Measurements from ENCODE around the gene CD6. TPM values are rescaled to one million over a fixed set of nuclear protein-coding genes. Genes with fewer than 3 reads are reported as not detected.

Gene CD6
- total RNA-seq, 1 donor, result 176 TPM

DNA sequence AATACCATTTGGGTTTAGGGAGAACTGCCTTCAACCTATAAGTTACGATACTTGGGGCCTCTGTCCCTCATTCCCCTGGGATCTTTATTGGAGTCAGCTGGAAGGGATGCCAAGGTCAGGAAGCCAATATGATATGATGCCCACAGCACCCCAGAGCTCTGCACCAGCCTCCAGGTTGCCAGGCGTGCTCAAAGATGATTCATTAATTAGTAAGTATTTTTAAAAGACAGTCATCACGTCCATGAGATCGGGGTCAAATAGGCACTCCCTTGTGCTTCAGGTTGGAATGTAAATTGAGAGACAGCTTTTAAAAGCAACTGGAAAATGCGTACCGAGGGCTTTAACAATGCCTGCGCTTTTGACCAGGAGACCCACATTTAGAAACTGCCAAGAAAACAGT is 73.8 kb downstream of the CD6 start:
- no peaks in the 10 kb centered on the region for H3K9me3 ChIP-seq (ENCODE audit: low read depth, low read length)

DNA sequence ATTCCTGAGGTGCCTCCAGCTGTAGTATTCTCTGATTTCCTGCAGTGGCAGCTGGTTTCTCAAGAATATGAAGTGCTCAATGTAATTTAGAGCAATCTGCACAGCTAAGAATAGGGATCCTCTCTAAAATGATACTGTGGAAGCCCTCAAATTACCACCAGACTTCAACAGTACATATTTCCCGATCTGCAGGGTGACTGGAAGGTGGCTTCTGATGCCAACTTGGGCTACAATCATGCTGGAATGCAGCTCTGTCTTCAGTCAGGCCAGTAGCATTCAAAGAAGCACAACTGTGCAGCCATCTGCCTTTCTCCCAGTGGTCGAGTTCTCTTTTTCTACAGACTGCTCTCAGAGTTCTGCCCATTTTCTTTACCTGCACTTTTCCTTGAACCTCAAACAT is 75.4 kb downstream of the CD6 start:
- H3K9me3 ChIP-seq (ENCODE audit: low read depth, low read length), result no peaks in the 10 kb centered on the region
- peaks cover 18% of the 10 kb centered on the region for H3K4me1 ChIP-seq (ENCODE audit: insufficient read depth, low read length)
- H3K4me3 ChIP-seq (ENCODE audit: low read length), result no peak overlapping the region

More for the DNA sequence above, 73.8 kb downstream of the CD6 start:
- Histone ChIP-seq H3K4me1 (ENCODE audit: insufficient read depth, low read length) (peaks cover 31% of the 10 kb centered on the region), H3K4me3 (ENCODE audit: low read length) (no peak overlapping the region), H3K27me3 (ENCODE audit: insufficient read depth, low read length) (no peaks in the 10 kb centered on the region)

DNA sequence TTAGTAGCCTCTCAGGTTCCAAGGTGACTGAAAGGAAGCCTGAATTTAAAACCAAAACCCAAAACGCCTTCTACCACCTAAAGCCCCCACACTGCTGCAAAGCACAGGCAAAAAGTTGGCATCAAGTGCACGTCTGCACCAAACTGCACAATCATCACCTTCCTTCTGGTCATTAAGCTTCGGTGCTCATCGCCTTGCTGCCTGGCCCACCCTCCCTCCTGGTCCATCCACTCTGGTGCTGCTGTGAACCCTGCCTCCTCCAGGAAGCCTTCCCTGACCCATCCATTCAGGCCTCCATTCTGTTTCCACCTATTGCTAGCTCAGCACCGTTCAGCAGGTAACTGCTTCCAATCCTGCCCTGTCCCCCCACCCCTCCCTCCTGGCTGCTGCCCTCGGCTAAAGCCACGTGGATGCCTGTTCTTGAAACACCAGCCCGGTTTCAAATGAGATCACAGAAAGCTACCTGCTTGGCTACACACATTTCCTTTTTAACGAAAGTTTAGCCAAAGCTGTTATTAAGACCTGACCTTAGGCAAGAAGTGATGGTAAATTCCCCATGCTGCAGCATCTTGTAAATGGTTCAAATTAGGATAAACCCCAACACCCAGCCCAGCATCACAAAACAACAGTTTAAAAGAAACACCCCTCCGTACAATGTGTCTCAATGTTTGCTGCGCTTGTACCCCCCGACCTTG is 77.0 kb downstream of the CD6 start:
- Histone ChIP-seq H3K27me3 (ENCODE audit: insufficient read depth, low read length) (no peaks in the 10 kb centered on the region), H3K4me3 (ENCODE audit: low read length) (no peak overlapping the region), H3K4me1 (ENCODE audit: insufficient read depth, low read length) (peaks cover 8% of the 10 kb centered on the region), H3K9me3 (ENCODE audit: low read depth, low read length) (no peaks in the 10 kb centered on the region)

More for the DNA sequence above, 75.4 kb downstream of the CD6 start:
- H3K27me3 ChIP-seq (ENCODE audit: insufficient read depth, low read length), result no peaks in the 10 kb centered on the region

DNA sequence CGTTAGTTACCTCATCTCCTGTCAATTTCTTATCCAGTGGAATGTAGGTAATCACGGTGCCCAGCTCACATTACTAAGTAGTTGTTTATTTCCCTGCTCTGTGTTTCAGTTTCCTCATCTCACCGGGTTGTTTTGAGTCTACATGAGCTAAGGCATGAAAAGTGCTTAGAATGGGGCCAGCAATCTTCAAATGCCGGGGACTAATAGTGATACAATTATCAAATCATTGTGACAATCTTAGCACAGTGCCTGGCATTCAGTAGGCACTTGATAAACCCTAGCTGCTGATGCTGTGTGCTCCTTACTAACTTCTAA is 77.5 kb downstream of the CD6 start:
- no peaks in the 10 kb centered on the region for H3K9me3 ChIP-seq (ENCODE audit: low read depth, low read length)
- H3K4me3 ChIP-seq (ENCODE audit: low read length), result no peak overlapping the region
- no peaks in the 10 kb centered on the region for H3K27me3 ChIP-seq (ENCODE audit: insufficient read depth, low read length)
- peaks cover 8% of the 10 kb centered on the region for H3K4me1 ChIP-seq (ENCODE audit: insufficient read depth, low read length)

DNA sequence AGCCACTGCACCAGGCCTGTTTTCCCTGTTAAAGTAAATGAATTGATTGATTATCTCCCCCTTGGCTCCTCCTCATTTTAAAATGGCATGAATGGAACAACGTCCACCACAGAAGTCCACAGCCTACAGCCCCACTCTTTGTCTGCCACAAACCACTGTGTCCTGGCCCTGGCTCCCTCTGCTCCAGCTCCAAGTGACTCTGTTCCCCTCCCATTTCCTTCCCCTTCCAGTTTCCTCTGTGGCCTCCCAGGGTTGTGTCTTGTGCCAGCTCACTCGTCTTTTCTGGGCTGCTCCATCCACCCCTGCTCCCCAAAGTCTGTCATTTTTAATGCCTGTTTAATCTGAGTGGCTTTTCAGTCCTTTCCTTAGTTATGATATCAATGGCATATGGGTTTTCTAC is 78.4 kb downstream of the CD6 start:
- H3K27me3 ChIP-seq (ENCODE audit: insufficient read depth, low read length), result no peaks in the 10 kb centered on the region
- H3K9me3 ChIP-seq (ENCODE audit: low read depth, low read length), result no peaks in the 10 kb centered on the region
- peaks cover 8% of the 10 kb centered on the region for H3K4me1 ChIP-seq (ENCODE audit: insufficient read depth, low read length)
- H3K4me3 ChIP-seq (ENCODE audit: low read length), result no peak overlapping the region

DNA sequence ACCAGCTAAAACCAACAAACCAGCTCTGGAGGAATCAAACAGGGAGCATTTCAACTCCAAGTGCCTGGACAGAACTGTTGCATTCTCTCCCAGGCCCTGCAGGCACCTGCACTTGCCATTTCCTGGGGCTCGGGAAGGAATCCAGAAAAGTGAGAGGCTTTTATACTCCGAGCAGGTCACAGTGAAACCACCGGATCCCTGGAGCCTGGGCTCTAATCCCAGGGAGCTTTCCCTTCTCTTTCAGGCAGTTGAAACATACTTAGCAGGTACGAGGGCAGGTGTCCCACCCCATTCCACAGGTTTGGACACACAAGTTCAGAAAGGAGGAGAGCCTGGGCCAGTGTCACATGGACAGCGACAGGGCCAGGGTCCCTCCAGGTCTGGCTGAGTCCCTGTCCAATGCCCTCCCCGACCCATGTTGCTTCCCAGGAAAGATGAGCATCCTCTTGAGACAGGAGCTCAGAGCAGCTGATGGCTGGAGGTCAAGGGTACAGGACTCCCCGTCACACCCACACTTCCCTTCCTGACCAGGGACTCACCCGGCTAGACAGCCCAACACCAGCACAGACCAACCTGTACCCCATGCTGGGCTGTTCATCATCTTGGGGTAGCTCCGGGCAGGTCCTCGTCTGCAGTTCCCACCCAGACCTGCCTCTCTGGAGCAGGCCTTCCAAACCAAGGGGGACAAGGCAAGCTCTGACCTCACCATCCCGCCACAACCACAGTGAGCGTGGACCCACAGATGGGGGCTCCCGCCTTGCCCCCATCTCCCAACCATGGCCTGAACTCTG is 80.9 kb downstream of the CD6 start:
- Histone ChIP-seq H3K27me3 (ENCODE audit: insufficient read depth, low read length) (no peaks in the 10 kb centered on the region), H3K4me1 (ENCODE audit: insufficient read depth, low read length) (peaks cover 8% of the 10 kb centered on the region), H3K4me3 (ENCODE audit: low read length) (no peak overlapping the region), H3K9me3 (ENCODE audit: low read depth, low read length) (no peaks in the 10 kb centered on the region)

DNA sequence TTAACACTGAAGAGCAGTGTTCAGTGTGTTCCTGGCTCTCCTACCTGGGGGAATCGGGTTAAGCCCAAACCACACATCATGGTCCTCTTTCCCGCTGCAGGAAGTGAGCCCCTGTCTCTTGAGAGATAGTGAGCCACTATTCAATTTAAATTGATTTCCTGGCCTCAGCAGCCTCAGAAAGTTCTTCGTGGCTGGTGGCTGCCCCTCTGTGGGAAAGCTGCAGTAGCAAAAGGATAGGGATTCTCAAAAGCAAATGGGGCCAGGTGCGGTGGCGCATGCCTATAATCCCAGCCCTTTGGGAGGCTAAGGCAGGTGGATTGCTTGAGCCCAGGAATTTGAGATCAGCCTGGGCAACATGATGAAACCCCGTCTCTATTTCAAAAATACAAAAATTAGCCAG is 81.7 kb downstream of the CD6 start:
- no peaks in the 10 kb centered on the region for H3K27me3 ChIP-seq (ENCODE audit: insufficient read depth, low read length)
- peaks cover 8% of the 10 kb centered on the region for H3K4me1 ChIP-seq (ENCODE audit: insufficient read depth, low read length)
- H3K4me3 ChIP-seq (ENCODE audit: low read length), result no peak overlapping the region
- no peaks in the 10 kb centered on the region for H3K9me3 ChIP-seq (ENCODE audit: low read depth, low read length)

DNA sequence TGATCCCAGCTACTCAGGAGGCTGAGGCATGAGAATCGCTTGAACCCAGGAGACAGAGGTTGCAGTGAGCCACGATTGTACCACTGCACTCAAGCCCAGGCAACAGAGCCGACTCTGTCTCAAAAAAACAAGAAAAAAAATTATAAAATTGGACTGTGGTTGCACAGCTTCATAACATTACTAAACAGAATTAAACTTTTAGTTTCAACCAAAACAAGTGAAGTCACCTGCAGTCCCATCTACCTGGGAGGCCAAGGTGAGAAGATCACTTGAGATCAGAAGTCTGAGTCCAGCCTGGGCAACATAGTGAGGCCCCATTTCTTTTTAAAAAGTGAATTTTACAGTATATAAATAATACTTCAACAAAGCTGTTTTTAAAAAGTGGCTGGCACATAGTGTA is 83.0 kb downstream of the CD6 start:
- Histone ChIP-seq H3K4me3 (ENCODE audit: low read length) (no peak overlapping the region), H3K4me1 (ENCODE audit: insufficient read depth, low read length) (peaks cover 11% of the 10 kb centered on the region)

DNA sequence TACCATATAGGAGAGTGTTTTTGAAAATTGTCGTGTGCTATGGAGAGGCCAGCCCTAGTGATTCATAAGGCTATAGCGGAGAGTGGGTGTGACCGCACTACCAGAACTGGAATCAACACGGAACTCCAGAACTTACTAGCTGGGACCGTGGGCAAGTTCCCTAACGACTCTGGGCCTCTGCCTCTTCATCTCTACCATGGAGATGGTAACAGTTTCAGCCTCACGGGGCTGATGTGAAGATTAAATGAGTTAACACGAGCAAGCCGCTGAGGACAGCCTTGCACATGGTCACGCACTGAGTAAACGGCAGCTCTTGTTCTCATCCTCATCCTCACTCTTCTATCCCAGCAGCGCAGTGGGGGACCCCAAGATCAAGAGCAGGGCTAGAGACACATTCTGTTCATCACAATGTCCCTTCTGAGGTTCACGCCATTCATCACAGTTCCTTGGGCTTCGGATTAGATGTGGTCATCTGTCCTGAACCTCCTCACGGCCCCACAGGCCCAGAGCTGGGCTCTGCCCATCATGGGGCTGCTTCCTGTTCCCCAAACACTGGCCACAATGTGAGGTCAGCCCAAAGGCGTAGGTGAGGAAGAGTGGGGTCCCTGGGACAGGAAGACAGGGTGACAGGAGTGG is 83.6 kb downstream of the CD6 start:
- no peaks in the 10 kb centered on the region for H3K27me3 ChIP-seq (ENCODE audit: insufficient read depth, low read length)
- H3K4me1 ChIP-seq (ENCODE audit: insufficient read depth, low read length), result peaks cover 11% of the 10 kb centered on the region
- no peaks in the 10 kb centered on the region for H3K9me3 ChIP-seq (ENCODE audit: low read depth, low read length)
- no peak overlapping the region for H3K4me3 ChIP-seq (ENCODE audit: low read length)

More for the DNA sequence above, 83.0 kb downstream of the CD6 start:
- Histone ChIP-seq H3K9me3 (ENCODE audit: low read depth, low read length) (no peaks in the 10 kb centered on the region), H3K27me3 (ENCODE audit: insufficient read depth, low read length) (no peaks in the 10 kb centered on the region)

DNA sequence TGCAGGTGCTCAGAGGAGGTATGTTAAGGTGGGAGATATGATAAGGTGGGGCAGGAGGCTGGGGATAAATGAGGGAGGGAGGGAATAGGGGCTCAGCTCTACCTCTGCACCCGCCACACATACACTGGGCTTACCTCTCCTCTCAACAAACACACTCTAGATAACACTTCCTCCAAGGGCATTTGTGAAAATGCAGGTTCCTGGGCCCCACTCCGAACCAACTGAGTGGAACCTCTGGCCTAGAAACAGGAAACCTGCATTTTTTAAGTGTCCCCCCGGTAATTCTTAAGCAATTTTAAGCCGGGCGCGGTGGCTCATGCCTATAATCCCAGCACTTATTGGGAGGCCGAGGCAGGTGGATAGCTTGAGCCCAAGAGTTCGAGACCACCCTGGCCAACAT is 84.3 kb downstream of the CD6 start:
- Histone ChIP-seq H3K4me1 (ENCODE audit: insufficient read depth, low read length) (peaks cover 17% of the 10 kb centered on the region), H3K9me3 (ENCODE audit: low read depth, low read length) (no peaks in the 10 kb centered on the region), H3K4me3 (ENCODE audit: low read length) (no peak overlapping the region), H3K27me3 (ENCODE audit: insufficient read depth, low read length) (no peaks in the 10 kb centered on the region)

DNA sequence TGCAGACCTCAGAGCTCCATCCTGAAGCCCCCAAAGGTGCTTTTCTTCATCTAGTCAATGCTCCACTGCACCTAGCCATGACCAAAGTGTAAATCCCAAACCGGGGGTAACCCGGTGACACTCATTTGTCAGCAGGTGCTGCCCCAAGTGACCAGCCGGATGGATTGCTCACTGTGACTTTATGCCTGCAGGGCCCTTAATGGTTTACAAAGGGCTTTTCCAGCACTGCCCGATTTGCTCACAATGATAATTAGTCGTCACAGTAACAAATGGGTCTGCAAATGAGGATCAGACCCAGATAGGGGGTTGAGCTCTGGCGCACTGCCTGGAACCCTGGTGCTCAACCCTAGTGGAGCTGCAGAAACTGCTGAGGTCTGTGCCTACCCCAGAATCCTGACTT is 85.1 kb downstream of the CD6 start:
- no peak overlapping the region for H3K4me3 ChIP-seq (ENCODE audit: low read length)
- H3K9me3 ChIP-seq (ENCODE audit: low read depth, low read length), result no peaks in the 10 kb centered on the region
- H3K27me3 ChIP-seq (ENCODE audit: insufficient read depth, low read length), result no peaks in the 10 kb centered on the region
- H3K4me1 ChIP-seq (ENCODE audit: insufficient read depth, low read length), result peaks cover 25% of the 10 kb centered on the region

DNA sequence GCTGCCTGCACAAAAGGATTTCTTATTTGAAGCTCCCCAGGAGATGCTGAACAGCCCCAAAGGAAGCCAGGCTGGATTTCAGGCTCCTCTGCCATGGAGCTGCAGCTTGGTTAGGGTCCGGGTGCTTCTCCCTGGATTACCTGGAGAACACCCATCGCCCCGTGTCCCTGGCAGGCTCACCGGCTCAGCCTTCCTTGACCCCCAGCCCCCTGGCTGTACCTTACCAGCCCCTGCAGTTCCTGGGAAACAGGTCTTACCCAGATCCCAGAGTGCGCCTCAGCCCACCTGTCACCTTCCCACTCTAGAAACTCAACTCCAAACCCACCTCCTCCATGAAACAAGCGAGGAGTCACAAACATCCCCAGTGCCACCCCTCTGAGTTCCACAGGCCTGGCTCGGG is 85.5 kb downstream of the CD6 start:
- Histone ChIP-seq H3K4me3 (ENCODE audit: low read length) (no peak overlapping the region), H3K27me3 (ENCODE audit: insufficient read depth, low read length) (no peaks in the 10 kb centered on the region), H3K9me3 (ENCODE audit: low read depth, low read length) (no peaks in the 10 kb centered on the region), H3K4me1 (ENCODE audit: insufficient read depth, low read length) (peaks cover 29% of the 10 kb centered on the region)

DNA sequence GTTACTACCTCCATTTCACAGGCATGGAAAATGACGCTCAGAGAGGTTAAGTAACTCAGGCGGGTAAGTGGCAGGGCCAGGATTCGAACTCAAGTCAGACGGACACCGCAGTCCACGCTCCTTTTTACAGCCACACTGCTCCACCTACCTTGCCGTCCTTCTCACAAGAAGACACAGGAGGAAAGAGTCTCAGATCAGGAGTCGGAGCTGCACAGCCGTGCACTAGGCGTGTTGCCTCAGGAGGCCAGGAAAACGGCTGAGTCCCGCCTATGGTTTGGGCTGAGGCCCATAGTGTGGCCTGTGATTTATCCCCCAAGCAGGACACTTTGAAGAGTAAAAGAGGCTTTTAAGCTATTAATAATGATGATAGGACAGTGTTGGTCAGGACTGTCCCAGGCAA is 86.1 kb downstream of the CD6 start:
- Histone ChIP-seq H3K27me3 (ENCODE audit: insufficient read depth, low read length) (no peaks in the 10 kb centered on the region), H3K4me3 (ENCODE audit: low read length) (no peak overlapping the region), H3K4me1 (ENCODE audit: insufficient read depth, low read length) (peaks cover 32% of the 10 kb centered on the region), H3K9me3 (ENCODE audit: low read depth, low read length) (no peaks in the 10 kb centered on the region)

DNA sequence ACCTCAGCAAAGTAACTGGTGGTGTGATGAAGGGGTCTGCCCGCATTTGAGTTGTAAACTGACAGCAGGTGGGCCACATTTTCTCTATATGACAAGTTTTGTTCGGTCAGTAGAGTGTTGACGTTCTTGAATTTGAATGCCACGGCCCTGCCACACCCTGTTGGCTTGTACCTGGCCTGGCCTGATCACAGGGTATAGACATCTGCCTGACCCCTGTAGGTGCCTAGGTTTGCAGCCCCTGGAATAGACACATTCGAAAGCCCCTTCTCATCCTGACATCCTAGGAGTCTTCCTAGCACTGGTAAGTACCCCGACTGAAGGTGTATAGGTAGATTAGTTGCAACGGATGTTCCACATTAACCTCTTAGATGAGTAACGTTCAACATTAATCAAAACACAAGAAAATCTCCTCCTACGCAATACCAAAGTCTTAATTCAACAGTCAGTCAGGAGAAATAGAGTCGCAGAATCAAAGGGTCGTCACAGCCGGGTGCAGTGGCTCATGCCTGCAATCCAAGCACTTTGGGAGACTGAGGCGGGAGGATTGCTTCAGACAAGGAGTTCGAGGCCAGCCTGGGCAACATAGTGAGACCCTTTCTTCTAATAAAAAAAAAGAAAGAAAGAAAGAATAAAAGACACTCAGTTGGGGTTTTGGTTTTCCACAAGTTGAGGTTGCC is 87.2 kb downstream of the CD6 start:
- H3K4me3 ChIP-seq (ENCODE audit: low read length), result no peak overlapping the region
- H3K9me3 ChIP-seq (ENCODE audit: low read depth, low read length), result no peaks in the 10 kb centered on the region
- no peaks in the 10 kb centered on the region for H3K27me3 ChIP-seq (ENCODE audit: insufficient read depth, low read length)
- peaks cover 29% of the 10 kb centered on the region for H3K4me1 ChIP-seq (ENCODE audit: insufficient read depth, low read length)

DNA sequence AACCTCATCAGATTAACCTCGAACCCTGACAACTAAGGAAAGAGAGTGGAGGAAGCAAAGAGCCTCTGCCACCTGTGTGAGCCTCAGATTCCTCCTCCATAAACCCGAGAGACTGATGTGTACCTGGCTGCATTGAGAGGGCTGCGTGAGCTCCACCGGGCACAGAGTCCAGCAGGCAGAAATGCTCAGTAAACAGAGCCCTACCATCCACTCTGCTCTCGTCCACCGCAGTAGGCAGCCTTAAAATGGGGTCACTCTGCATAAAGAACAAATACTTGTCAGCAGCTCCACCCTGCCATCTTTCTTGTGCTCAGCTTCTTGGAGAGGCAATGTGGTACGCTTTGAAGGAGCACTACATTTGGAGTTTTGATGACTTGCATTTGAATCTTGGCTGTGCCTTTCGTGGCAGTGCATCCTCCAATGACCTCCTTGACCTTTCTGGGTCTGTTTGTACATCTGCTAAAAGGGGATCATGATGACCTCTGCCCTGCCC is 87.8 kb downstream of the CD6 start:
- Histone ChIP-seq H3K4me1 (ENCODE audit: insufficient read depth, low read length) (peaks cover 29% of the 10 kb centered on the region), H3K4me3 (ENCODE audit: low read length) (no peak overlapping the region), H3K9me3 (ENCODE audit: low read depth, low read length) (no peaks in the 10 kb centered on the region), H3K27me3 (ENCODE audit: insufficient read depth, low read length) (no peaks in the 10 kb centered on the region)
